NCI-H2029 (cell line): ENCODE measurements around the gene TPI1.

Experiments
- DNase-seq: peaks from one replicate; lab custom pipeline; 2025; lab: John Stamatoyannopoulos, UW

Gene TPI1

DNA sequence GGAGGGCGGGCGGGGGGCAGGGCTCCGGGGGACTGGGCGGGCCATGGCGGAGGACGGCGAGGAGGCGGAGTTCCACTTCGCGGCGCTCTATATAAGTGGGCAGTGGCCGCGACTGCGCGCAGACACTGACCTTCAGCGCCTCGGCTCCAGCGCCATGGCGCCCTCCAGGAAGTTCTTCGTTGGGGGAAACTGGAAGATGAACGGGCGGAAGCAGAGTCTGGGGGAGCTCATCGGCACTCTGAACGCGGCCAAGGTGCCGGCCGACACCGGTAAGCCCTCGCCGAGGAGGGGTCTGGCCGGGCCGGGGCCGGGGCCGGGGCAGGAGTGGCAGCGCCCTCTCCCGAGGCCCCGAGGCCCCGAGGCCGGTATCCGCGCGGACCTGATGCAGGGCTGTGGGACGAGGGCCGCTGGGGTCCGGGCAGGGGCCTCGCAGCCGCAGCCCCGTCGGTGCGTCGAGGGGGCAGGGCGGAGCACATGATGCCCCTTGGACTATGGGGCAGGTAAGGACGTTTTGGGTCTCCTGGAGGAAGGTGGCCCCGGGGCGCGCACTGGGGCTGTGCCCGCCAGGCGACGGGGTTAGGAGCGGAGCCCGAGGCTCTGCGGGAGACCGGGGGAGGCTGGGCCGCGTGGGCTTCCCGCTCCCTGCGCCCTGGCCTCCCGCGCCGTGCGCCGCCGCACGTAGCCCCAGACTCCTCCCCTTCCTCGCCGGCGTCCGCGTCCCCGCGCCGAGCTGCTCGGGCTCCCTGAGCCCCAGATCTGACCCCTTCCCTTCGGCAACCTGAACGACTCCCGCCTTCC lies at the start of gene TPI1:
TPI1 (plus strand) TSS at position 119 of the 798 bp plus-strand sequence; CDS start at position 155, 36 bp downstream.
- DNase-seq: peak; percentile 68

DNA sequence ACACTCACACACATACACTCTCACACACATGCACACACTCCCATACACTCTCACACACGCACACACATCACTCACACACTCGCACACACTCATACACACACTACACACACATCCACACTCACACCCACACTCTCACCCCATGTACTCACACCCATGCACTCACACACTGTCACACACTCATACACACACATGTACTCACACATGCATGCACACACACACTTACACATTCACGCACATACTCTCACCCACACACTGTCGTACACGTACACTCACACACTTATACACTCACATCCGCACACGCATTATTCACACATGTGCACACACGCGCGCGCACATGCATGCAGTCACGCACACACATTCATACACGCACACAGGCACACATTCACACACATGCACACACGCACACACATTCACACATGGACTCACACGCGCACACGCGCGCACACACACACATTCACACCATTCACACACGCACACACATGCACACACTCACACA lies 49.6 kb upstream of the TPI1 start:
- DNase-seq: no peak

DNA sequence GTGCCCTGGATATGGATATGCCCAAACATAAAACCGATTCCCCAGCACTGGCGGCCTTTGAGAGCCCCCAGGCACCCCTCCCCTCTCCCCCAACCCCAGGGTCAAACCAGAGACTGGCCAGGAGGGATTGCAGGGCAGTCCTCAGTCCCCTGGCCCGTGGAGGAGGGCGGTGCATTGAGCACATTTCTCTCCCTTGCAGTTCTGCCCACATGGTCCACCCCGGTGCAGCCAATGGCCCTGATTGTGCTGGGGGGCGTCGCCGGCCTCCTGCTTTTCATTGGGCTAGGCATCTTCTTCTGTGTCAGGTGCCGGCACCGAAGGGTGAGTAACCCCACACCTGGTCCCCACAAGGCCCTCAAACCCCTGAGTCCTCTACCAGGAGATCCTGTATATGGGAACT lies 49.1 kb upstream of the TPI1 start:
- no peak for DNase-seq

DNA sequence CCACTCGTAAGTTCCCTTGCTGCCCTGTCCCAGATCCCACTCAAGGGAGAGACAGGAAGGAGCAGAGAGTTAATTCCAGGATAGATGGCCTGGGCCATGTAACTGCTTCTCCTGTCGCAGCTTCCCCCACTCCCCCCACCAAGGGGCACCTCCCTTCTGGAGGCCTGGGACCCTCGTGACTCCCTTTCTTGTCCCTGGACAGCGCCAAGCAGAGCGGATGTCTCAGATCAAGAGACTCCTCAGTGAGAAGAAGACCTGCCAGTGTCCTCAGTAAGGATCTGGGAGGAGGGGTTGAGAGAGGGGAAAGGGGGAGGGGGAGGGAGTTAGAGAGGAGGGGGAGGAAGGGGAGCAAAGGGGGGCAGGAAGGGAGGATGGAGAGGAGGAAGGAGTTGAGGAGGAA lies 48.7 kb upstream of the TPI1 start:
- no peak for DNase-seq

DNA sequence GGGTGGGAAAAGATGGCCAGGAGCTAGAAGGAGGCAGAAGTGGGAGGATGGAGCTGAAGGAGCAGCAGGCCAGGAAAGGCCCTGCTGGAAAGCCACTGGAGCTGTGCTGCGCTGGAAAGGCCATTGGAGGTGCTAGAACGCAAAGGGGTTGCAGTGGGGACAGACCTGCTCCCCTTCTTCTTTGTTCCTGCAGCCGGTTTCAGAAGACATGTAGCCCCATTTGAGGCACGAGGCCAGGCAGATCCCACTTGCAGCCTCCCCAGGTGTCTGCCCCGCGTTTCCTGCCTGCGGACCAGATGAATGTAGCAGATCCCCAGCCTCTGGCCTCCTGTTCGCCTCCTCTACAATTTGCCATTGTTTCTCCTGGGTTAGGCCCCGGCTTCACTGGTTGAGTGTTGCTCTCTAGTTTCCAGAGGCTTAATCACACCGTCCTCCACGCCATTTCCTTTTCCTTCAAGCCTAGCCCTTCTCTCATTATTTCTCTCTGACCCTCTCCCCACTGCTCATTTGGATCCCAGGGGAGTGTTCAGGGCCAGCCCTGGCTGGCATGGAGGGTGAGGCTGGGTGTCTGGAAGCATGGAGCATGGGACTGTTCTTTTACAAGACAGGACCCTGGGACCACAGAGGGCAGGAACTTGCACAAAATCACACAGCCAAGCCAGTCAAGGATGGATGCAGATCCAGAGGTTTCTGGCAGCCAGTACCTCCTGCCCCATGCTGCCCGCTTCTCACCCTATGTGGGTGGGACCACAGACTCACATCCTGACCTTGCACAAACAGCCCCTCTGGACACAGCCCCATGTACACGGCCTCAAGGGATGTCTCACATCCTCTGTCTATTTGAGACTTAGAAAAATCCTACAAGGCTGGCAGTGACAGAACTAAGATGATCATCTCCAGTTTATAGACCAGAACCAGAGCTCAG lies 48.0 kb upstream of the TPI1 start:
- DNase-seq: no peak

DNA sequence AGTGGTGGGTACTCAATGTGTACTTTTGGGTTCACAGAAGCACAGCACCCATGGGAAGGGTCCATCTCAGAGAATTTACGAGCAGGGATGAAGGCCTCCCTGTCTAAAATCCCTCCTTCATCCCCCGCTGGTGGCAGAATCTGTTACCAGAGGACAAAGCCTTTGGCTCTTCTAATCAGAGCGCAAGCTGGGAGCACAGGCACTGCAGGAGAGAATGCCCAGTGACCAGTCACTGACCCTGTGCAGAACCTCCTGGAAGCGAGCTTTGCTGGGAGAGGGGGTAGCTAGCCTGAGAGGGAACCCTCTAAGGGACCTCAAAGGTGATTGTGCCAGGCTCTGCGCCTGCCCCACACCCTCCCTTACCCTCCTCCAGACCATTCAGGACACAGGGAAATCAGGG lies 47.2 kb upstream of the TPI1 start:
- no peak for DNase-seq

DNA sequence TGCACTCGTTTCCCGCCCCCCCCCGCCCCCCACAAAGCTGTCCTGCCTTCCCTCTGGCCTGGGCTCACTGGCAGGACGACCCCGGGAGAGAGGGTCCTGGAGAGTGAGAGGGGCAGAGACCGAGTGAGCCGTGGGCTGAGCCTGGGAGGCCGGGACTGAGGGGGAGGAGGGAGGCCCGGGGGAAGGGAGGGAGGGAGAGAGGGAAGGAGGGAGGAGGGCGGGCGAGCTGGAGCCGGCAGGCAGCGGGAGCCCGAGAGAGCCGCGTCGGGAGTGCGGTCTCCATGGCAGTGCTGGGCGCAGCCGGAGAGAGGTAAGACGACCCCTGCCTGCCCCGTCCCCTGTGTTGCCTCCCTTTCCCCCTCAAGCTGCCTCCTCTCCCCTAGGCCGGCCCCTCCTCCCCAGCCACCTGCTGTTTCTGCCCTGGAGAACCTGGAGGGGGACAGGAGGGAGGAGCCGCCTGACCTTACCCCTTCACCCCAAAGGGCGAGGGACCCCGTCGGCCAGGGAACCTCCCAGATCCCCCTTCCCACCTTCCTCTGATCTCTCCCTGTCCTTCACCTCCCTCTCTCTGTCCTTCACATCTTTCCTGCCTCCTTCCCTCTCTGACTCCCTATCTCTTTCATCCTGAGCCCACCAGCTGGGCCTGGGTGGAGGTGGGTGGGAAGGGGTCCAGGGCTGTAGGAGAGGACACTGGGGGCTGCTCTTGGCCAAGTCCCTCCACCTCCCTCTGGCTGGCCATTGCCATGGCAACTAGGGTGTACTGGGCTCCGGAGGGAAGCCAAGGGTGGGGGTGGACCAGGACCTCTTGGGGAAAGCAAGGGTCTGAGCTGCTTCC lies 45.5 kb upstream of the TPI1 start, which contains the start of gene GPR162:
GPR162 (plus strand) TSS at position 231 of the 835 bp plus-strand sequence. CDS start 2,078 bp downstream, outside the sequence.
- DNase-seq: peak; percentile 10

DNA sequence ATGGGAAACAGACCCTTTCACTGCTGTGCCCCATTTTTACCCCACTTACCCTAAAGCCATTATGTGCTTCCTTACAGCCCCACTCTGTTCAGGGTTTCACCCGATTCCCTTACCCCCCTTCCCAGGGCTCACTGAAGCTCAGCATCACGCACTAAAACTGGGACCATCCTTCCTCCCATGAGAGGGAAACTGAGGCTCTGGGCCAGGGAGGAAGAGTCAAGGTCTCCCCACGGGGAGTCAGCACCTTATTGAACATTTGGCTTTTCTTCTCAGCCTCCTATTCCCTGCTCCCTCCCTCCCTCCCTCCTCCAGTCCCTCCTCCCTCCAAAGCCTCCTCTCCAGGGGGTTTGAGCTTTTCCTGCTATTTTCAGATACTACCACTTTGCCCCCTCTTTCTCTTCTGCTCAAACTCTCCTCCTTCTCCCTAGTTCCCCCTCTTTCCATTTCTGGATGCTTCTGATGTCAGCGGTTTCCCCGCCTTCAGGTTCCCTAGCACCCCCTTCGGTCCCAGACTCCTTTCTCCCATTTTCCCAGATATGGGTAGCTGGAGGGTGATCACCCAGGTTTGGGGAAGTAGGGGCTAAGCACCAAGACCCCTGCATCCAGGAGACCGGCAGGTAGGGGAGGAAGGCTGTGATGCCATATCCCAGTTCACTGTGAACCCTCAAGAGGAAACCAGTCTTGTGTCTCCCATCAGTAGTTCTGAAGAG lies 44.8 kb upstream of the TPI1 start:
- DNase-seq: no peak

DNA sequence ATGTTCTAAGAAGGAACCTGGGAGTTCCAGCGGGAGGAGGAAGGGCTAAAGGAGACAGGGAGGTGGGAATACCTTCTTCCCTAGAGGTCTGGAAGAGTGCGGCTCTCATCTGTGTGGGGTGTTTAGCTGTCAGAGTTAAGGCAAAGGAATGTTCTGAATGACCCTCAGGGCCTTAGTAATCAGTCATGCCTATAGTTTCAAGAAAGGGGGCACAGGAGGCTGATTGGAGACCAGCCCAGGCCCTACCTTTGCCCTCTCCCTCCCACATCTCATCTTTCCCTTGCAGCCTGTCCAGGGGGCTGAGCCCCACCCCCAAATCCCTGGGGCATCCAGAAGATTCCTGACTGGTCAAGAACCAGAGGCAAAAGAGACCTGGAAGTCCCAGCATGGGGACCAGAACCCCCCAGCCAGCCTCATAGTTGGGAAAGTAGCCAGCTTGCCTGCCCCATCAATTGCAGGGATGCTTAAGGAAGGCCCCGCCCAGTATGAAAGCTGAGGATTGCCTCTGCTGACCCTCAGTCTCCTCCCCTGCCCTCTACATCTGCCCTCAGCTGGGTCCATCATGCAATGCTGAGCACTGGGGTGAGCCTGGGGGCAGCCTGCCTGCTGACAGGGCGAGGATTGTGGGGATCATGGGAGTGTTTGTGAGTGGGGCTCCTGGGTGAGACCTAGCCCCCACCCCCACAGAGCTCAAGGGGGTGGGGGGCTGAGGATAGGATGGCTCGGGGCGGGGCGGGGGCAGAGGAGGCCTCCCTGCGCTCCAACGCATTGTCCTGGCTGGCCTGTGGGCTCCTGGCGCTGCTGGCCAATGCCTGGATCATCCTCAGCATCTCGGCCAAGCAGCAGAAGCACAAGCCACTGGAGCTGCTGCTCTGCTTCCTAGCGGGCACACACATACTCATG lies 43.9 kb upstream of the TPI1 start:
- DNase-seq: no peak

DNA sequence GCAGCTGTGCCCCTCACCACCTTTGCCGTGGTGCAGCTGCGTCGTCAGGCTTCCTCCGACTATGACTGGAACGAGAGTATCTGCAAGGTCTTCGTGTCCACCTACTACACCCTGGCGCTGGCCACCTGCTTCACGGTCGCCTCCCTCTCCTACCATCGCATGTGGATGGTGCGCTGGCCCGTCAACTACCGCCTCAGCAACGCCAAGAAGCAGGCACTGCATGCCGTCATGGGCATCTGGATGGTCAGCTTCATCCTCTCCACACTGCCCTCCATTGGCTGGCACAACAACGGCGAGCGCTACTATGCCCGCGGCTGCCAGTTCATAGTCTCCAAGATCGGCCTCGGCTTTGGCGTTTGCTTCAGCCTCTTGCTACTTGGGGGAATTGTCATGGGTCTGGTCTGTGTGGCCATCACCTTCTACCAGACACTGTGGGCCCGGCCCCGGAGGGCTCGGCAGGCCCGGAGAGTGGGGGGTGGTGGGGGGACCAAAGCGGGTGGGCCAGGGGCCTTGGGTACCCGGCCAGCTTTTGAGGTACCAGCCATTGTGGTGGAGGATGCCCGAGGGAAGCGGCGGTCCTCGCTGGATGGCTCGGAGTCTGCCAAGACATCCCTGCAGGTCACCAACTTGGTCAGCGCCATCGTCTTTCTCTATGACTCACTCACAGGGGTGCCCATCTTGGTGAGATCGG lies 43.1 kb upstream of the TPI1 start:
- DNase-seq: no peak

DNA sequence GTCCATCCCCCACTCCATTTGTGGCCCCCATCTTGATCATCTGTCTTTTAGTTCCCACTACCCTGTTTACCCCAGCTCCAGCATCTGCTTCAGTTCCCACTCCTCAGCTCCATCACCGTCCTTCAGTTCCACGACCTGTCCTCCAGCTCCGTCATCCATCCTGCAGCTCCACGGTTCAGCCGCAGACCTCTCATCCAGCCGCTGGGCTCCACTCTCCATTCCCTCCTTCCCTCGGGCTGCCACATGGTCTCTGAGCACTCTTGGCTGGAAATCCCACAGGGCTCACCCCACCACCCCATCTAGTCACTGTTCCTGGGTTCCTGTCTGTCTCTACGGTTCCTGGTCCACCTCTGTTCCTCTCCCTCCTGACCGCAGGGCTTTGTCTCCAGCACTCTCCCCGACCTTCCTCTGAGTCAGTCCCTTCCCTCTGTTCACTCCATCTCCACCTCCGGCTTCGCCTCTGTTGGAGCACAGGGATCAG lies 42.4 kb upstream of the TPI1 start:
- DNase-seq: no peak

DNA sequence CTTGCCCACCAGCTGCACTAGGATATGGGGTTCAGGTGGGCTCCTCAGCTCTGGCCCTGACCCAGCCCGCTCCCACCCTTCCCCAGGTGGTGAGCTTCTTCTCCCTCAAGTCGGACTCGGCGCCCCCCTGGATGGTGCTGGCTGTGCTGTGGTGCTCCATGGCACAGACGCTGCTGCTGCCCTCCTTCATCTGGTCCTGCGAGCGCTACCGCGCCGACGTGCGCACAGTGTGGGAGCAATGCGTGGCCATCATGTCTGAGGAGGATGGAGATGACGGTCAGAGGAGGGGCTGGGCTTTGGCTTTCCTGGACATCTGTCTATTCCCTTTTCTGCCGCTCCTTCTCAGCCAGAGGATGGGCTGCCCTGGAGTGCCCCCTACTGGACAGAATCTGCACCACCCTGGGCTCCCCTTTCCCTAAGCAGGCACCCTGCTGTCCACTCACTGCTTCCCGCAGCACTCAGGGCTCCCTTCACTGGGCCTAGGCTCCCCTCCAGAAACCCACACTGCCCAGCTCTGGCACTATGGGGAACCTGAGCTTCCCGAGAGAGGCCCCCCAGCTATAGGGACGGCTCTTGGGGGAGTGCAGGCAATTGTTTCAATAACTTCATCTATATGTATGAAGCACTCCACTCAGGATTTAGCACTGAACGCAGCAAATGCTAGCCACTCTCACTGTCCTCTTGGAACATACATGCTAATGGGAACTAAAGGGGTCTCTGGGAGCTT lies 41.8 kb upstream of the TPI1 start:
- peak; percentile 48 for DNase-seq

DNA sequence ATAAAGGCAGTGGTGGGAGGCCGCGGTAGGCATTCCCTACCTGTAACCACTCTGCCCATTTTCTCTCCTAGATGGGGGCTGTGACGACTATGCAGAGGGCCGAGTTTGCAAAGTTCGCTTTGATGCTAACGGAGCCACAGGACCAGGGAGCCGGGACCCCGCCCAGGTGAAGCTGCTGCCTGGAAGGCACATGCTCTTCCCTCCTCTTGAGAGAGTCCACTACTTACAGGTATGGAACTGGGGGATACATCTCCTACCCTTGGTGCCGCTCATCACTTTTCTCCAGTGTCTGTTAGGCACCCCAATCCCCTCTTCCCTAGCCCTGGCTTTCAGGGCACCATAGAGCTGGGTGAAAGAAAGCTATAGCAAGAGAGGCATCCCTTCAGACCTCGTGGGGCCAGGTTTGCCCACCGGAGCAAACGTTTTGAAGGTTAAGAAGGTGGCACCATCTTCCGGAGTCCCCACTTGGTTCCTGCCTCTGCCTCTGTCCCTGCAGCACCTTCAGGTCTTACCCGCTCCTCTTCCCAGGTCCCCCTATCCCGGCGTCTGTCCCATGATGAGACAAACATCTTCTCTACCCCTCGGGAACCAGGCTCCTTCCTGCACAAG lies 41.1 kb upstream of the TPI1 start:
- no peak for DNase-seq

DNA sequence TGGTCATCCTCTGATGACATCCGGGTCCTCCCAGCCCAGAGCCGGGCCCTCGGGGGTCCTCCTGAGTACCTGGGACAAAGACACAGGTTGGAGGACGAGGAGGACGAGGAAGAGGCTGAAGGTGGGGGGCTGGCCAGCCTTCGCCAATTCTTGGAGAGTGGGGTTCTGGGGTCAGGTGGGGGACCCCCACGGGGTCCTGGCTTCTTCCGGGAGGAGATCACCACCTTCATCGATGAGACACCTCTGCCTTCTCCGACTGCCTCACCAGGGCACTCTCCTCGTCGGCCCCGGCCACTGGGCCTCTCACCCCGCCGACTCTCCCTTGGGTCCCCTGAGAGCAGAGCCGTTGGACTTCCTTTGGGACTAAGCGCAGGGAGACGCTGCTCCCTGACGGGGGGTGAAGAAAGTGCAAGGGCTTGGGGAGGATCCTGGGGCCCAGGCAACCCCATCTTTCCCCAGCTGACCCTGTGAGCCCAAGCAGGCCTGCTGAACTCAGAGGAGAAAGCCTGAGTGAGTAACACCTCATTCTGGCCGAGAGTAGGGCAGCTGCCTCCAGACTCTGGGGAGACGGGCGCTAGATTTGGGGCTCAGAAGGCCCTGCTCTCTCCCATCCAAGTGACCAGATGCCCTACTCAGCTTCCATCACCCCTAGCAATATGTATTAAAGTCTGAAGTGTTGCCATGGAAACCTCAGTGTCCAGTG lies 40.4 kb upstream of the TPI1 start:
- DNase-seq: no peak

DNA sequence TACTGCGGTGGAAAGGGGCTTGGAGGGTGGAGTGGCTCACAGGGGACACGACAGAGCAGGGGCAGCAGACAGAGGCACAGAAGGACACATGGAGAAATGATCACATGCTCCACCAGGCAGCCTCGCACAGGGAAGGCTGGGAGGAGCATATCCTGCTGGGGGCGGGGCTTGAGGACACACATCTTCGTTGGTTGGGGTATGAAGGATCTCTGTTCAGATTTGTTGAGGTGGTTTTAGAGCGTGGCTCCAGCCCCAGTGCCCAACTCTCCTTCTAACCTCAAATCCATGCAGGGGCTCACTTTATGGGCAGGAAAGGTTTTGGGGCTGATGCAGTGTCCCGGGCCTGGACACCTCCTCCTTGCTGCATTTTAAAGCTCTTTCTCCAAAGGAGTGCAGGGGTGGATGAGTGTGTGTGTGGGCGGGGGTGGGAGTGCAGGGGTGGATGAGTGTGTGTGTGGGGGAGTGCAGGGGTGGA lies 39.9 kb upstream of the TPI1 start:
- DNase-seq: peak; percentile 45

DNA sequence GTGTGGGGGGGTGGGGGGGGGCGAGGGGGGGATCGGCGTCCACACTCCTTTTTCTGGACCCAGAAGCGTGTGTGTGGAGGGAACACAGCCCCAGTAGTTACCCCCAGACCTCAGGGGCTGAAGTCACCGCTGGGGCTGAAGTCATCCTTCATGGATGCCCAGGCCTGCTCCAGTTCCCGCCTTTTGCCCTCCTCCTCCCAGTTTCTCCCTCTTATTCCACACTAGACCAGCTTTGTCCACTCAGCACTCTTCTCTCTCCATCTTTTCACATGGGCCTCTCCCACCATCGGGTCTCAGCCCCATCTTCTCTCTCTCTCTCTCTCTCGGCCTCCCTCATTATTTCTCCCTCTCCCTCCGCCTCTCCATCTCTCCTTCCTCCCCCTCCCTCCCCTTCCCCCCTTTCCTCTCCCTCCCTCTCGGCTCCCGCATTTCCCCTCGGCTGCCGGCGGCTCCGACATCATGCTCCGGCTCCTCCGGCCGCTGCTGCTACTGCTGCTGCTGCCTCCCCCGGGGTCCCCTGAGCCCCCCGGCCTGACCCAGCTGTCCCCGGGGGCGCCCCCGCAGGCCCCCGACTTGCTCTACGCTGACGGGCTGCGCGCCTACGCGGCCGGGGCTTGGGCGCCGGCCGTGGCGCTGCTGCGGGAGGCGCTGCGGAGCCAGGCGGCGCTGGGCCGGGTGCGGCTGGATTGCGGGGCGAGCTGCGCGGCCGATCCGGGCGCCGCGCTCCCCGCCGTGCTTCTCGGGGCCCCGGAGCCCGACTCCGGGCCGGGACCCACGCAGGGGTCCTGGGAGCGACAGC lies 39.1 kb upstream of the TPI1 start, which contains the start of gene P3H3:
P3H3 (plus strand) TSS at position 426 of the 799 bp plus-strand sequence; CDS start at position 460, 34 bp downstream.
- DNase-seq: no peak
